GM12878 (cell line): ENCODE measurements around the gene CCR1. TPM values are rescaled to one million over a fixed set of nuclear protein-coding genes. Genes with fewer than 3 reads are reported as not detected.

Experiments
- ATAC-seq: fragments of 200-7000 bp; cut with Tn5 transposase; 3 replicates; pipeline ENCODE4 v1.9.1; 2020; ENCODE audit warnings: mild to moderate bottlenecking, moderate library complexity
- BruUV-seq: library from RNA; stranded (reverse); fragments of 400-500 nt; replicated peaks from 2 replicates; lab custom pipeline; 2021; lab: Mats Ljungman, UMichigan
- CTCF ChIA-PET: fragments of 300-600 bp; sonication (Branson Sonifier 250); formaldehyde crosslinking; extraction: SDS; loops from one replicate; lab custom pipeline; 2021; ENCODE audit warnings: inconsistent platforms; lab: Yijun Ruan, JAX
- POLR2A ChIA-PET: fragments of 350-600 bp; formaldehyde crosslinking; extraction: SDS; loops from one replicate; lab custom pipeline; 2021; ENCODE audit warnings: inconsistent platforms; lab: Charles Lee
- RAD21 ChIA-PET: fragments of 300-600 bp; sonication (Branson Sonifier 250); formaldehyde crosslinking; loops from one replicate; lab custom pipeline; 2023; ENCODE audit warnings: antibody characterized with exemption; ENCODE audit not compliant: unreplicated experiment; lab: Charles Lee
- SMC1A ChIA-PET: fragments of 300-600 bp; sonication (Branson Sonifier 250); formaldehyde crosslinking; loops from one replicate; lab custom pipeline; 2023; ENCODE audit not compliant: unreplicated experiment, uncharacterized antibody; lab: Charles Lee
- DNase-seq: peaks from one replicate; pipeline ENCODE4 v3.0.0-alpha.2; 2011; ENCODE audit warnings: low read depth, low spot score
- FAIRE-seq: peaks from 3 replicates; lab custom pipeline; 2011; peaks lifted over from hg19 to GRCh38; lab: Jason Lieb, UNC
- H2AFZ ChIP-seq: 2 replicates; pipeline ENCODE4 v1.6.0; 2011; ENCODE audit warnings: low read depth, low read length, control low read depth; ENCODE audit not compliant: control insufficient read depth
- H3K27ac ChIP-seq: 2 replicates; pipeline ENCODE4 v1.5.1; 2011; ENCODE audit warnings: control low read depth; ENCODE audit not compliant: control insufficient read depth, insufficient read depth
- H3K27me3 ChIP-seq, 2 experiments: replicated peaks in 1 of 2; 2 replicates each; pipeline versions ENCODE4 v1.6.0 to v1.6.1; 2011; ENCODE audit warnings: low read length in 1 of 2; ENCODE audit not compliant: control insufficient read depth in 2 of 2, insufficient read depth in 2 of 2
- H3K36me3 ChIP-seq, 2 experiments: 2 replicates each; pipeline ENCODE4 v1.5.1; 2011; ENCODE audit warnings: low read length in 1 of 2; ENCODE audit not compliant: control insufficient read depth in 2 of 2, insufficient read depth in 2 of 2
- H3K4me1 ChIP-seq: 2 replicates; pipeline ENCODE4 v1.6.1; 2011; ENCODE audit warnings: mild to moderate bottlenecking, low read length, moderate library complexity, mixed read lengths; ENCODE audit not compliant: control insufficient read depth, insufficient read depth
- H3K4me2 ChIP-seq: 2 replicates; pipeline ENCODE4 v1.6.0; 2011; ENCODE audit warnings: control low read depth; ENCODE audit not compliant: control insufficient read depth, insufficient read depth
- H3K4me3 ChIP-seq: fragments of 200-600 bp; sonication (generic); 2 replicates; pipeline ENCODE4 v1.5.1; 2016
- H3K79me2 ChIP-seq: 2 replicates; pipeline ENCODE4 v1.6.0; 2011; ENCODE audit warnings: low read length; ENCODE audit not compliant: control insufficient read depth, insufficient read depth
- H3K9ac ChIP-seq: 2 replicates; pipeline ENCODE4 v1.8.0; 2011; ENCODE audit warnings: low read length, control low read depth, mixed read lengths; ENCODE audit not compliant: control insufficient read depth, insufficient read depth
- H3K9me3 ChIP-seq: replicated peaks from 3 replicates; pipeline ENCODE4 v1.5.1; 2011; ENCODE audit warnings: mild to moderate bottlenecking, low read length; ENCODE audit not compliant: control insufficient read depth, insufficient read depth
- H4K20me1 ChIP-seq: 2 replicates; pipeline ENCODE4 v1.6.0; 2011; ENCODE audit not compliant: control insufficient read depth, insufficient read depth
- FOS ChIP-seq: IDR thresholded peaks from 3 replicates; pipeline ENCODE4 v1.6.1; 2011; ENCODE audit warnings: borderline replicate concordance; ENCODE audit not compliant: insufficient read length; ENCODE audit errors: extremely low read depth
- IKZF1 ChIP-seq: fragments of 450-650 bp; conservative IDR thresholded peaks from 2 replicates; pipeline ENCODE4 v1.6.1; 2017; ENCODE audit warnings: antibody characterized with exemption, mild to moderate bottlenecking
- MEF2A ChIP-seq: IDR thresholded peaks from 2 replicates; pipeline ENCODE4 v1.6.1; 2011; ENCODE audit warnings: low read depth, mild to moderate bottlenecking, low read length, moderate library complexity; ENCODE audit not compliant: insufficient read depth
- NFYA ChIP-seq: IDR thresholded peaks from 2 replicates; pipeline ENCODE4 v1.6.1; 2011; ENCODE audit warnings: low read depth, mild to moderate bottlenecking, low read length, improper control_type of control experiment, borderline replicate concordance
- PAX8 ChIP-seq: fragments of 450-650 bp; IDR thresholded peaks from 2 replicates; pipeline ENCODE4 v1.6.1; 2017; ENCODE audit warnings: mild to moderate bottlenecking, moderate library complexity
- POLR2A ChIP-seq: IDR thresholded peaks from 2 replicates; pipeline ENCODE4 v1.6.1; 2011; ENCODE audit warnings: low read depth, mild to moderate bottlenecking, low read length
- RBBP5 ChIP-seq: fragments of 200-600 bp; sonication (generic); conservative IDR thresholded peaks from 2 replicates; pipeline ENCODE4 v1.6.1; 2016
- SIN3A ChIP-seq: IDR thresholded peaks from 2 replicates; pipeline ENCODE4 v1.6.1; 2012; ENCODE audit warnings: low read depth, low read length, improper control_type of control experiment
- SPI1 ChIP-seq: IDR thresholded peaks from 2 replicates; pipeline ENCODE4 v1.6.1; 2011; ENCODE audit warnings: low read depth, mild to moderate bottlenecking, low read length, moderate library complexity, borderline replicate concordance; ENCODE audit not compliant: insufficient read depth
- SUZ12 ChIP-seq: fragments of 200-600 bp; sonication (generic); IDR thresholded peaks from one replicate; pipeline ENCODE4 v1.6.1; 2018; ENCODE audit warnings: antibody characterized with exemption, mild to moderate bottlenecking; ENCODE audit not compliant: unreplicated experiment
- TCF12 ChIP-seq: IDR thresholded peaks from 2 replicates; pipeline ENCODE4 v1.6.1; 2011; ENCODE audit warnings: low read depth, mild to moderate bottlenecking, low read length
- WGBS: methylation state at CpG from one replicate; pipeline ENCODE4 v1.1.6; 2016; ENCODE audit warnings: low lambda C conversion rate; ENCODE audit not compliant: insufficient replicate concordance, insufficient coverage; ENCODE audit errors: missing lambda C conversion rate; 5-methylcytosine and 5-hydroxymethylcytosine counted together
- in situ Hi-C: fragments of 300-500 bp; cut with MboI; formaldehyde crosslinking; loops from 9 replicates; pipeline ENCODE4 v1.14.3; 2018; ENCODE audit warnings: mixed read lengths
- intact Hi-C: fragments of 100-400 bp; cut with micrococcal nuclease; formaldehyde crosslinking; loops from one replicate; pipeline ENCODE4 v1.14.2; 2022; ENCODE audit not compliant: unreplicated experiment
- polyA plus RNA-seq, 11 experiments: library from polyadenylated mRNA; depleted of rRNA in 4 of 11; unstranded in 6 of 11; stranded (reverse) in 5 of 11; fragments of >200 nt; fragmentation: Nextera tagmentation in 4 of 11; fragmentation: Illumina TruSeq in 1 of 11; extraction: Ambion mirVana in 4 of 11; extraction: Trizol in 1 of 11; gene quantifications; 1 replicate in 1 of 11; 2 replicates in 10 of 11; pipeline versions ENCODE4 v1.2.1 to v1.2.3, GENCODE V29; 2011 to 2016; ENCODE audit warnings: inconsistent platforms in 2 of 11, missing spikeins in 2 of 11, low read depth in 1 of 11
- total RNA-seq, 4 experiments: library from RNA; depleted of rRNA in 3 of 4; stranded (reverse); fragments of >200 nt in 3 of 4; fragmentation: Illumina TruSeq in 1 of 4; extraction: Trizol in 1 of 4; gene quantifications; 2 replicates each; pipeline versions ENCODE4 v1.2.1 to v1.2.3, GENCODE V29; 2013 to 2021
- TF ChIP-seq, protein P1 (sequence below): fragments of 150-350 bp; IDR thresholded peaks from 2 replicates; pipeline ENCODE4 v1.6.1; 2016; ENCODE audit warnings: low read depth, low read length

The CCR1 gene
- total and polyA plus RNA-seq, 10 of the 15 experiments (the other 5 are each of a cell fraction or from before 2014, with no cell fraction given) = 2.3 to 11.0 (median 7.8) TPM

GRCh38 chr3:46221938-46222337 is 13.8 kb upstream of the CCR1 start:
- BruUV-seq = no TSS peak
- no peak for FAIRE-seq
- Histone ChIP-seq H3K36me3 (no peaks in the 10 kb centered on the region), H3K4me3 (no peak overlapping the region), H2AFZ (no peak overlapping the region), H3K4me2 (peak overlapping the region; percentile 47; the same call in 1 of the 2 replicates), H3K27ac (no peak overlapping the region), H4K20me1 (no peaks in the 10 kb centered on the region), H3K4me1 (peaks cover 31% of the 10 kb centered on the region), H3K27me3 (no peaks in the 10 kb centered on the region; a peak in 1 of 4 replicates), H3K9ac (no peak overlapping the region), H3K79me2 (no peaks in the 10 kb centered on the region), H3K9me3 (peaks cover 2% of the 10 kb centered on the region; the same call in 2 of the 3 replicates)
- in situ Hi-C loops (no loop called here), intact Hi-C loops (no loop called here)
- ChIA-PET CTCF (interaction anchor here (1.3 to 6.2 kb wide), 6 partner anchors 9 to 562 kb away, joined by 3 to 50 read pairs (median 6); partner anchors contain the start of genes CCR1 and CCR5), POLR2A (interaction anchor here (1.0 kb wide), 1 partner anchor 133 kb away, joined by 3 read pairs; no protein-coding TSS in a partner anchor), RAD21 (interaction anchor here (0.6 to 14.4 kb wide), 5 partner anchors 8 to 182 kb away, joined by 3 to 421 read pairs (median 3); partner anchors contain the start of gene CCR5), SMC1A (interaction anchor here (1.0 to 2.6 kb wide), 6 partner anchors 9 to 156 kb away, joined by 3 to 23 read pairs (median 6); partner anchors contain the start of genes CCR1 and CCR5)
- WGBS = 25% methylated on average over 1 of the region's 1 CpG
- no peak for TF ChIP-seq SUZ12
- TF ChIP-seq TCF12 = no peak
- TF ChIP-seq IKZF1 = no peak
- no peak for TF ChIP-seq MEF2A
- no peak; the same call in 2 of the 3 replicates for ATAC-seq
- no peak for DNase-seq

DNA sequence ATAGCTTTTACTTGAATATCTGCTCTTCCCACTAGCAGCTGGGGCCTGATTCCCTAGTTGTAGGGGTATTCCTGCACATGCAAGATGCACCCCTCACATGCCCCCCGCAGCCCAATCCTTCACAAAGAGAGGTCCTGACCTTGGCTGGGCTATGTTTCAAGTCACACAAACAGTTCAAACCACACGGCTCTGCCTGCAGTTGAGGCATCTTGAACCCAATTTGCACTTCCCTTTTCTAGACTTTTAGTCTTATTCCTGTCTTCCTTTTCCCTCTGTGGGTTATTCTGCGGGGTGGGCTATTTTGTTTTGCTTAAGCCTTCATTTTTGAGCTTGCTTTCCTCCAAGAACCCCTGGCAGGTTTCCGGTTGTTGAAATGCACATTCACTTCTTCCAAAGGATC is 13.3 kb upstream of the CCR1 start:
- Histone ChIP-seq H3K27me3 (no peaks in the 10 kb centered on the region; a peak in 1 of 4 replicates), H3K4me3 (no peak overlapping the region), H3K9me3 (peaks cover 2% of the 10 kb centered on the region; the same call in 2 of the 3 replicates), H3K27ac (no peak overlapping the region), H3K36me3 (no peaks in the 10 kb centered on the region), H3K9ac (no peak overlapping the region), H3K4me1 (peaks cover 32% of the 10 kb centered on the region), H3K79me2 (no peaks in the 10 kb centered on the region), H2AFZ (no peak overlapping the region), H4K20me1 (no peaks in the 10 kb centered on the region), H3K4me2 (peak overlapping the region; percentile 47)
- no TSS peak for BruUV-seq
- SMC1A ChIA-PET = interaction anchor here (1.0 to 2.6 kb wide), 5 partner anchors 13 to 157 kb away, joined by 3 to 23 read pairs (median 7); partner anchors contain the start of genes CCR1 and CCR5
- intact Hi-C loops = no loop called here
- 16% methylated on average over 4 of the region's 4 CpGs for WGBS
- DNase-seq (no peak), ATAC-seq (peak; percentile 50), FAIRE-seq (no peak)
- in situ Hi-C loops = no loop called here
- CTCF ChIA-PET = interaction anchor here (1.3 to 6.2 kb wide), 6 partner anchors 8 to 562 kb away, joined by 3 to 50 read pairs (median 6); partner anchors contain the start of genes CCR1 and CCR5
- RAD21 ChIA-PET = interaction anchor here (0.6 to 14.4 kb wide), 4 partner anchors 8 to 183 kb away, joined by 3 to 421 read pairs (median 3); partner anchors contain the start of gene CCR5
- POLR2A ChIA-PET = no interaction called here
- TF ChIP-seq POLR2A (no peak), SPI1 (peak; percentile 91), PAX8 (no peak), FOS (no peak), RBBP5 (no peak), SIN3A (no peak), NFYA (no peak)
- TF ChIP-seq, protein P1, sequence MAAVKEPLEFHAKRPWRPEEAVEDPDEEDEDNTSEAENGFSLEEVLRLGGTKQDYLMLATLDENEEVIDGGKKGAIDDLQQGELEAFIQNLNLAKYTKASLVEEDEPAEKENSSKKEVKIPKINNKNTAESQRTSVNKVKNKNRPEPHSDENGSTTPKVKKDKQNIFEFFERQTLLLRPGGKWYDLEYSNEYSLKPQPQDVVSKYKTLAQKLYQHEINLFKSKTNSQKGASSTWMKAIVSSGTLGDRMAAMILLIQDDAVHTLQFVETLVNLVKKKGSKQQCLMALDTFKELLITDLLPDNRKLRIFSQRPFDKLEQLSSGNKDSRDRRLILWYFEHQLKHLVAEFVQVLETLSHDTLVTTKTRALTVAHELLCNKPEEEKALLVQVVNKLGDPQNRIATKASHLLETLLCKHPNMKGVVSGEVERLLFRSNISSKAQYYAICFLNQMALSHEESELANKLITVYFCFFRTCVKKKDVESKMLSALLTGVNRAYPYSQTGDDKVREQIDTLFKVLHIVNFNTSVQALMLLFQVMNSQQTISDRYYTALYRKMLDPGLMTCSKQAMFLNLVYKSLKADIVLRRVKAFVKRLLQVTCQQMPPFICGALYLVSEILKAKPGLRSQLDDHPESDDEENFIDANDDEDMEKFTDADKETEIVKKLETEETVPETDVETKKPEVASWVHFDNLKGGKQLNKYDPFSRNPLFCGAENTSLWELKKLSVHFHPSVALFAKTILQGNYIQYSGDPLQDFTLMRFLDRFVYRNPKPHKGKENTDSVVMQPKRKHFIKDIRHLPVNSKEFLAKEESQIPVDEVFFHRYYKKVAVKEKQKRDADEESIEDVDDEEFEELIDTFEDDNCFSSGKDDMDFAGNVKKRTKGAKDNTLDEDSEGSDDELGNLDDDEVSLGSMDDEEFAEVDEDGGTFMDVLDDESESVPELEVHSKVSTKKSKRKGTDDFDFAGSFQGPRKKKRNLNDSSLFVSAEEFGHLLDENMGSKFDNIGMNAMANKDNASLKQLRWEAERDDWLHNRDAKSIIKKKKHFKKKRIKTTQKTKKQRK = no peak
